Measurements from ENCODE around the gene DAP.

Gene DAP

DNA sequence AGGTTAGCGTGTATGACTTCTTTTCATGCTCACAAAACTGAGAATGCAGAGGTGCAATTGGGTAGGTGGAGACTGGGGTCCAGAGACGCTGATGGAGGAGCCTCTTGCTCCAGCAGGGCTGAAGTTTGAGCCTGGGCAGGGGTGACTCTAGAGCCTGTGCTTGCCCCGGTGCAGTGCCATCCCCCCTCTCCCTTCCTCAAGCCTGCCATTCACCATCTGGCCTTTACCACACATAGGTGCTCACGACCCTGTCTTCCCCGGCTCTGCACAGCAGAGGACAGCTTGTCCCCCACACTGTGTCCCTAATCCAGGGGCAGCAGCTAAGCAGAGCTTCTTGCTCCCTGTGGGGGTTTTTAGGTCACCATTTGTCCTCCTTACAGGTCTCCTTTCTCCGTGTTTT, 86.5 kb downstream of the DAP start:
- no peak overlapping the region for H3K4me3 ChIP-seq (ENCODE audit: control insufficient read depth, low read depth, low read length)
- no peak for TF ChIP-seq CTCF (IDR thresholded peaks at IDR 0.05; ENCODE audit: control insufficient read depth, insufficient read depth, low read depth, low read length, missing control alignments)
- DNase-seq (ENCODE audit: low read depth), result no peak

GRCh38 chr5:10674096-10674495, 86.9 kb downstream of the DAP start:
- H3K4me3 ChIP-seq (ENCODE audit: control insufficient read depth, low read depth, low read length), result no peak overlapping the region
- DNase-seq (ENCODE audit: low read depth), result no peak
- TF ChIP-seq CTCF (IDR thresholded peaks at IDR 0.05; ENCODE audit: control insufficient read depth, insufficient read depth, low read depth, low read length, missing control alignments), result no peak

- no peak for DNase-seq (ENCODE audit: low read depth)
- no peak for TF ChIP-seq CTCF (IDR thresholded peaks at IDR 0.05; ENCODE audit: control insufficient read depth, insufficient read depth, low read depth, low read length, missing control alignments)
- H3K4me3 ChIP-seq (ENCODE audit: control insufficient read depth, low read depth, low read length), result no peak overlapping the region
These were observed 87.6 kb downstream of the DAP start for GRCh38 chr5:10673407-10673806.

- H3K4me3 ChIP-seq (ENCODE audit: control insufficient read depth, low read depth, low read length), result no peak overlapping the region
- DNase-seq (ENCODE audit: low read depth), result no peak
- no peak for TF ChIP-seq CTCF (IDR thresholded peaks at IDR 0.05; ENCODE audit: control insufficient read depth, insufficient read depth, low read depth, low read length, missing control alignments)
These were observed 88.0 kb downstream of the DAP start for GRCh38 chr5:10673017-10673389.

DNA sequence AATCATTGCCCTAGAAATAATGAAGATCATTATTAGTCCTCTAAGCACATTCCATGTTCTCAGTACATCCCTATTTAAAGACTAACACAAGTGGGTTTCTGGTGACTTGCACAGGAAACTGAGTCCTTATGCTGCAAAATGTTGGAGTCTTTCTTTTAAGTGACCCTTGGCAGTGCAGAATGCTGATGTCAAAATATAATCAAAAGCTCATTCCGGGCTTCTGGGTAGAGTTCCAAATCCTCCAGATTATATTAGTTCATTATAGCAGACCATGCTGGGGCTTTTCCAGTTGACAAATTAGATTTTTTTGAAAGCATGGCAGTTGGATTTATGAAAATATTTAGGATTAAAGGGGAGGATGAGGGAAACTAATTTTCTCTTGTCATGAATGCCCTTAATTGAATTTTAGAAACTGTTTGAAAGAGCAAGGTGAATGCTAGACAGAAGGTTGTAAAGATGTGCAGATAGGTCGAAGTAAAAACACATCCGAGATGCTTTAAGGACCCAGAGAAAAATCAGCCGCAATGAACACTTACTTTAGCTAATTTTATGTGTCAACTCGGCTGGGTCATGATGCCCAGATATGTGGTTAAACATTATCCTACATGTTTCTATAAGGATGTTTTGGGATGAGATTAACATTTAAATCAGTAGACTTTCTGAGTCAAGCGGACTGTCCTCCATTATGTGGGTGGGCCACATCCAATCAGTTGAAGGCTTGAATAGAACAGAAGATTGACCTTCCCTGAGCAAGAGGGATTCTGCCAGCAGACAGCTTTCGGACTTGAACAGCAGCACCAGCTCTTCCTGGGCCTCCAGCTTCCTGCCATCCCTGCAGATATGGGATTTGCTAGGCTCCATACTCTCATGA, 88.7 kb downstream of the DAP start:
- no peak overlapping the region for H3K4me3 ChIP-seq (ENCODE audit: control insufficient read depth, low read depth, low read length)
- no peak for DNase-seq (ENCODE audit: low read depth)
- TF ChIP-seq CTCF (IDR thresholded peaks at IDR 0.05; ENCODE audit: control insufficient read depth, insufficient read depth, low read depth, low read length, missing control alignments), result no peak

GRCh38 chr5:10671041-10672008, 89.7 kb downstream of the DAP start:
- no peak for DNase-seq (ENCODE audit: low read depth)
- no peak for TF ChIP-seq CTCF (IDR thresholded peaks at IDR 0.05; ENCODE audit: control insufficient read depth, insufficient read depth, low read depth, low read length, missing control alignments)
- no peak overlapping the region for H3K4me3 ChIP-seq (ENCODE audit: control insufficient read depth, low read depth, low read length)

Data from AG09309 (cell line).